Natural killer cell (primary cell): ENCODE data around the gene INAFM2. TPM values are rescaled to one million over a fixed set of nuclear protein-coding genes. Genes with fewer than 3 reads are reported as not detected.

Source experiments
- ATAC-seq, 3 donors: fragments of 150-1000 bp in 2 of 3; fragments of 200-7000 bp in 1 of 3; cut with Tn5 transposase; 1 replicate in 1 of 3; 2 replicates in 2 of 3; pipeline ENCODE4 v1.10.0; 2021; ENCODE audit warnings: mild to moderate bottlenecking in 2 of 3, moderate library complexity in 2 of 3
- DNase-seq, 2 donors: peaks; one replicate each; pipeline versions ENCODE4 v3.0.0 to v3.0.0-alpha.2; 2013 to 2021; ENCODE audit warnings: mixed read lengths in 1 of 2
- H3K27ac ChIP-seq: one replicate; pipeline ENCODE4 v1.5.1; 2013; ENCODE audit warnings: mild to moderate bottlenecking, low read length
- H3K27me3 ChIP-seq: one replicate; pipeline ENCODE4 v1.6.1; 2013; ENCODE audit warnings: low read length; ENCODE audit not compliant: control insufficient read depth, insufficient read depth
- H3K36me3 ChIP-seq: one replicate; pipeline ENCODE4 v1.6.1; 2013; ENCODE audit warnings: low read length; ENCODE audit not compliant: control insufficient read depth, insufficient read depth
- H3K4me1 ChIP-seq: one replicate; pipeline ENCODE4 v1.6.1; 2013; ENCODE audit warnings: low read length; ENCODE audit not compliant: control insufficient read depth, insufficient read depth
- H3K4me3 ChIP-seq: one replicate; pipeline ENCODE4 v1.5.1; 2013; ENCODE audit warnings: low read length
- H3K9me3 ChIP-seq: one replicate; pipeline ENCODE4 v1.6.1; 2013; ENCODE audit warnings: low read length; ENCODE audit not compliant: control insufficient read depth, insufficient read depth
- H3K27ac Mint-ChIP-seq, 2 donors: one replicate each; pipeline ENCODE4 v1.8.0; 2022; ENCODE audit warnings: mild to moderate bottlenecking in 2 of 2, mixed read lengths in 2 of 2, moderate library complexity in 1 of 2
- H3K27me3 Mint-ChIP-seq, 2 donors: one replicate each; pipeline ENCODE4 v1.8.0; 2022; ENCODE audit warnings: low read depth in 2 of 2, mixed read lengths in 2 of 2
- H3K36me3 Mint-ChIP-seq: one replicate; pipeline ENCODE4 v1.8.0; 2022; ENCODE audit warnings: mixed read lengths
- H3K4me1 Mint-ChIP-seq, 2 donors: one replicate each; pipeline ENCODE4 v1.8.0; 2022; ENCODE audit warnings: mixed read lengths in 2 of 2
- H3K4me3 Mint-ChIP-seq: one replicate; pipeline ENCODE4 v1.8.0; 2022; ENCODE audit warnings: mild to moderate bottlenecking, moderate library complexity, mixed read lengths
- H3K9me3 Mint-ChIP-seq, 2 donors: one replicate each; pipeline ENCODE4 v1.8.0; 2022; ENCODE audit warnings: mixed read lengths in 2 of 2
- WGBS: methylation state at CpG from one replicate; pipeline ENCODE4 v1.1.7; 2013; ENCODE audit warnings: missing lambda C conversion rate; ENCODE audit not compliant: insufficient coverage; 5-methylcytosine and 5-hydroxymethylcytosine counted together
- intact Hi-C: fragments of 100-400 bp; cut with micrococcal nuclease; formaldehyde crosslinking; loops from one replicate; pipeline ENCODE4 v1.14.2; 2022
- total RNA-seq, 4 donors: library from RNA; stranded (reverse); fragments of 120-200 nt in 1 of 4; gene quantifications; one replicate each; pipeline versions ENCODE4 v1.2.3 to v1.2.4, GENCODE V29; 2013 to 2022
- TF ChIP-seq, protein P1 (sequence below): fragments of 200-600 bp; IDR thresholded peaks from one replicate; pipeline ENCODE4 v1.8.0; 2022; ENCODE audit warnings: antibody characterized with exemption

INAFM2 gene
- total RNA-seq, 3 donors from 2014 or later (not counting 1 experiment from before 2014, with no cell fraction given), result 14.0 to 21.7 (median 15.1) TPM

DNA sequence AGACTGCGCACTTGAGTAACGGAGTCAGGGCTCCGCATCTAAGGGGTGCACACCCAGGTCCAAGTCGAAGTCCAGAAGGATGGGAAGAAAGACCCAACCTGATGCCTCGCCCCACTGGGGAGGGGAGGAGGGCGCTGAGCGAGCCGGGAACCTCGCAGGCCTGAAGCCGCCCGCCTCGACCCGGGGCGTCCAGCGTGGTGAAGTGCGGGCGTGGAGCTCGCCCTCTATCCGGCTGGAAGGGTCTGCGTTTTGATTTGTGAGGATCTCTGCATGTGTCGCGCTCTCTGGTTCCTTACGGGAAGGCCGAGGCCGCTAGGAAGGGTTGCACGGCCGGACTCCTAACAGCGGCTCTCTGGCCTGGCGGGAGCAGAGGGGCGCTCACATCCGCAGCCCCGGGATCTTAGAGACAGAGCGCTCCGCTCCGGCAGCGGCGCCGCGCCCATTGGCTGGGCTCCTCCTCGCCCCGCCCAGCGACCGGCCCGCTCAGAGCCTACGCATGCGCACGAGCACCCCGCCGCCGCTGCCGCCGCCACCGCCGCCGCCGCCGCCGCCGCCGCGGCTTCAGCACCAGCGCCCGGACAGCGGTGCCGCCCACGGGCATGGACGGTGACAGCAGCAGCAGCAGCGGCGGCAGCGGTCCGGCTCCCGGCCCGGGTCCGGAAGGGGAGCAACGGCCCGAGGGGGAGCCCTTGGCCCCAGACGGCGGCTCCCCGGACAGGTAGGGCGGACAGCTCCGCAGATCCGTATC is 34.4 kb downstream of the INAFM2 start, which contains the start of gene DISP2:
DISP2 (plus strand) TSS at position 497 of the 748 bp plus-strand sequence; CDS start at position 600, 103 bp downstream.
- Mint-ChIP-seq H3K4me1 (peaks cover 11 to 27% of the 10 kb centered on the region in 2 donors), H3K36me3 (no peaks in the 10 kb centered on the region), H3K27ac (peak within 1 kb of the TSS; percentile 23 to 75), H3K27me3 (peaks cover 0 to 9% of the 10 kb centered on the region in 2 donors), H3K4me3 (peak within 1 kb of the TSS; percentile 85), H3K9me3 (no peaks in the 10 kb centered on the region)
- Histone ChIP-seq H3K4me1 (peaks cover 18% of the 10 kb centered on the region), H3K4me3 (peak within 1 kb of the TSS; percentile 54), H3K27me3 (no peaks in the 10 kb centered on the region), H3K27ac (no peak within 1 kb of the TSS), H3K9me3 (no peaks in the 10 kb centered on the region), H3K36me3 (no peaks in the 10 kb centered on the region)
- ATAC-seq (peak; percentile 87 to 94 (median 93)), DNase-seq (peak; percentile 88 to 94)
- intact Hi-C loops, result loop anchor here (1.0 kb wide), 3 partner anchors 10 to 47 kb away; partner anchors contain the start of genes INAFM2 and IVD
- TF ChIP-seq, protein P1, sequence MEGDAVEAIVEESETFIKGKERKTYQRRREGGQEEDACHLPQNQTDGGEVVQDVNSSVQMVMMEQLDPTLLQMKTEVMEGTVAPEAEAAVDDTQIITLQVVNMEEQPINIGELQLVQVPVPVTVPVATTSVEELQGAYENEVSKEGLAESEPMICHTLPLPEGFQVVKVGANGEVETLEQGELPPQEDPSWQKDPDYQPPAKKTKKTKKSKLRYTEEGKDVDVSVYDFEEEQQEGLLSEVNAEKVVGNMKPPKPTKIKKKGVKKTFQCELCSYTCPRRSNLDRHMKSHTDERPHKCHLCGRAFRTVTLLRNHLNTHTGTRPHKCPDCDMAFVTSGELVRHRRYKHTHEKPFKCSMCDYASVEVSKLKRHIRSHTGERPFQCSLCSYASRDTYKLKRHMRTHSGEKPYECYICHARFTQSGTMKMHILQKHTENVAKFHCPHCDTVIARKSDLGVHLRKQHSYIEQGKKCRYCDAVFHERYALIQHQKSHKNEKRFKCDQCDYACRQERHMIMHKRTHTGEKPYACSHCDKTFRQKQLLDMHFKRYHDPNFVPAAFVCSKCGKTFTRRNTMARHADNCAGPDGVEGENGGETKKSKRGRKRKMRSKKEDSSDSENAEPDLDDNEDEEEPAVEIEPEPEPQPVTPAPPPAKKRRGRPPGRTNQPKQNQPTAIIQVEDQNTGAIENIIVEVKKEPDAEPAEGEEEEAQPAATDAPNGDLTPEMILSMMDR, result no peak
- WGBS, result 4% methylated on average over 82 of the region's 82 CpGs

DNA sequence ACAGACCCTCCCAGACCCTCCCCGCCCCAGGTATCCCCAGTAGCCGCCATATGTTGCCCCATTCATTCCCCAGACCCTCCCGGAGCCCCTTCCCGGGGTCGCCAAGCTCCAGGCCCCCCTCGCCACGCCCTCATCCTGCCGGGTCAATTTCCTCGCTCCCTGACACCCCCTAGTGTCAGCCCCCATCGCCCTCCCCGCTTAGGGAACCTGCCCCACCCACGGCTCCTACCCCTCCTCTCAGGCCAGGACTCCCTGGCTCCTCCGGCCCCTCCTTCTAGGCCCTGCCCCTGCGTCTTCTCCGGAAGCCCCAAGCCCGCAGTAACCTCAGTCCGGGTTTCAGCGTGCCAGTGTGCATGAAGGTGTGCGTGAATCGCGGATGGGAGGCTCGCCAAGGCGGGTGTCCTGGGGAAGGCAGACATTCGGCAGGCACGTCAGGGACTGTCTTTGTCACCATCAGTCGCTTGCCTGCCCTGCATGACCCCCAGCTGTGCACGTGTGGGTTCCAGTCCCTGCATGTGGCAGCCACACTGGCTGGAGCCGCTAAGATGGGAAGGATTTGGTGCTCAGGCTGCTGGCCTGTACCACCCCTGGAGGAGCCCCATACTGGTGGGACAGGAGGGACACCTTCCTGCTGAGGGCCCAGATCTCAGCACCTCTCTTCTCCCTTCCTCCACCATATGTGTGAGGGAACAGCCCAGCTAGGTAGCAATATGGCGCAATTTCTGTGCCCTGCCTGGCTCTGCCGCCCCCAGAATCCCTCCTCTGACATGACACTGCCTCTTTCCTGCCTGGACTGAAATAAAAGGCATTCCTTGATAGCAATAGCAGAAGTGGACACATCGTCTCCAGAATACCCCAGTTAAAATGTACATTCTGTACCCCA is 35.2 kb downstream of the INAFM2 start:
- Mint-ChIP-seq H3K9me3 (no peaks in the 10 kb centered on the region), H3K27me3 (peaks cover 0 to 9% of the 10 kb centered on the region in 2 donors), H3K36me3 (no peaks in the 10 kb centered on the region), H3K4me3 (peak overlapping the region; percentile 85), H3K4me1 (peaks cover 11 to 27% of the 10 kb centered on the region in 2 donors), H3K27ac (peak overlapping the region; percentile 23 to 75)
- no peaks in the 10 kb centered on the region for H3K36me3 ChIP-seq
- peaks cover 18% of the 10 kb centered on the region for H3K4me1 ChIP-seq
- intact Hi-C loops, result loop anchor here (1.0 kb wide), 2 partner anchors 10 to 35 kb away; partner anchors contain the start of gene INAFM2
- WGBS, result 10% methylated on average over 30 of the region's 31 CpGs
- peak overlapping the region; percentile 54 for H3K4me3 ChIP-seq
- peak in 2 of 3 donors; percentile 16 to 31 for ATAC-seq
- no peaks in the 10 kb centered on the region for H3K27me3 ChIP-seq
- TF ChIP-seq, protein P1, result no peak
- no peaks in the 10 kb centered on the region for H3K9me3 ChIP-seq
- DNase-seq, result peak in 1 of 2 donors; percentile 59
- H3K27ac ChIP-seq, result no peak overlapping the region

DNA sequence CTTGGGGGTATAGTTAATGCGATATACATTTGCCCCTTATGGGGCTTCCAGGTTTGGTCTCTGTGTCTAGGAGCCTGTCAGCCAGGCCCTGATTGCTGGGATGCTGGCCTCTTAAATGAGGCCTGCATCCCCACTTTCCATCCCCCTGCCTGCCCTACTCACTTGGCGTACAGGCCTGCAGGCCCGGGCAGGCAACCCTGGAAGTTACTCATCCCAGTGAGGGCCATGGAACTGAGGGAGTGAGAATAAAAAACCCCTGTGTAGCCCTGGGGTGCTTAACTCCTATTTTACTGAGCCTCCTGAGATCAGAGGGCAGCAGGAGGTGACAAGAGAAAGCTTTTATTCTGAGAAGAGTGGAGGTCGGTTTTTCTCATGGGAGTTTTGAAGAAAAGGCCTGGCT is 36.5 kb downstream of the INAFM2 start:
- peaks cover 18% of the 10 kb centered on the region for H3K4me1 ChIP-seq
- Mint-ChIP-seq H3K4me3 (no peak overlapping the region), H3K36me3 (no peaks in the 10 kb centered on the region), H3K27me3 (peaks cover 0 to 5% of the 10 kb centered on the region in 2 donors), H3K4me1 (peaks cover 11 to 28% of the 10 kb centered on the region in 2 donors), H3K9me3 (no peaks in the 10 kb centered on the region), H3K27ac (no peak overlapping the region)
- no peak for ATAC-seq
- no peaks in the 10 kb centered on the region for H3K9me3 ChIP-seq
- H3K4me3 ChIP-seq, result no peak overlapping the region
- H3K27me3 ChIP-seq, result no peaks in the 10 kb centered on the region
- TF ChIP-seq, protein P1, result no peak
- no peaks in the 10 kb centered on the region for H3K36me3 ChIP-seq
- intact Hi-C loops, result no loop called here
- WGBS, result 88% methylated on average over 4 of the region's 4 CpGs
- H3K27ac ChIP-seq, result no peak overlapping the region
- DNase-seq, result no peak
